ENCODE measurements around the gene DLGAP1. TPM values are rescaled to one million over a fixed set of nuclear protein-coding genes. Genes with fewer than 3 reads are reported as not detected.

The DLGAP1 gene
- total and polyA plus RNA-seq, 2 of the 13 experiments (the other 11 are each of a cell fraction or from before 2014, with no cell fraction given): 0.01 TPM; not detected in 1

DNA sequence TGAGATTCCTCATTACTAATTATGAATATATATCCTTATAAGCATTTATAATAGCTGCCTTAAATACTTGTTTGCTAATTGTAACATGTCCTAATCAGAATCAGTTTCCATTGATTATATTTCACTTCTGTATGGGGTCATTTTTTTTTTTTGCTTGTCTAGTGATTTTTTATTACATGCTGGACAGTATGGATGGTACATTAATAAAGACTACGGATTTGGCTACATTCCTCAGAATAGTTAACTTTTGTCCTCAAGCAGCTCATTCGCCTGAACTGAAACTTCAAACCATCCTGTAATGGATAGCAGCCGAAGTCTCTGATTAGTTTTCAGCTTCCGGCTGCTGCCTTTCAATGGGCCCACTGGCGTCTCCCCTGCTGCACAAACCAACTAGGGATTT, 993.4 kb downstream of the DLGAP1 start:
- peaks cover 19% of the 10 kb centered on the region for H4K20me1 ChIP-seq (ENCODE audit: insufficient read depth, low read length)
- no peak overlapping the region for H3K4me2 ChIP-seq (ENCODE audit: low read depth, low read length)
- WGBS (ENCODE audit: low lambda C conversion rate): 97% methylated on average over 5 of the region's 5 CpGs
- H3K36me3 ChIP-seq (replicated peaks in 1 of 2; ENCODE audit: control insufficient read depth in 1 of 2, insufficient read depth in 2 of 2, low read length in 2 of 2): peaks cover 8 to 30% of the 10 kb centered on the region in 2 experiments; a peak in 4 of 5 replicates
- BruUV-seq (replicated peaks): no TSS peak
- POLR2A ChIA-PET: no interaction called here
- H3K4me1 ChIP-seq (ENCODE audit: insufficient read depth, low read length): peaks cover 32% of the 10 kb centered on the region
- no peaks in the 10 kb centered on the region for H3K9me3 ChIP-seq (ENCODE audit: low read length)
- no peak overlapping the region for H3K27ac ChIP-seq (ENCODE audit: extremely low read length, insufficient read depth, low read length)
- H3K9ac ChIP-seq (ENCODE audit: insufficient read depth, low read depth, low read length): no peak overlapping the region
- H2AFZ ChIP-seq (ENCODE audit: low read length): no peak overlapping the region
- CTCF ChIA-PET (ENCODE audit: low intra/inter-chr PET ratio, low total read pairs): no interaction called here
- no peak overlapping the region for H3K4me3 ChIP-seq (replicated peaks in 1 of 3; ENCODE audit: insufficient read depth in 1 of 3, low read depth in 2 of 3, low read length in 3 of 3)
- H3K27me3 ChIP-seq (ENCODE audit: control insufficient read depth in 1 of 2, insufficient read depth in 2 of 2, low read length in 2 of 2): no peaks in the 10 kb centered on the region
- intact Hi-C loops (cut with micrococcal nuclease; ENCODE audit: unreplicated experiment) (no loop called here), in situ Hi-C loops (cut with HindIII; ENCODE audit: extremely low pct_ligation_motif_present, low pct_unique_long_range_greater_than_20kb) (loop anchor here (25.0 kb wide), 1 partner anchor 399 kb away; no protein-coding TSS in a partner anchor)
- H3K79me2 ChIP-seq (ENCODE audit: insufficient read depth, low read length): peaks cover 13% of the 10 kb centered on the region
- ATAC-seq: no peak
- DNase-seq (ENCODE audit: low spot score): no peak
- FAIRE-seq: no peak
- TF ChIP-seq HMG20A (CRISPR knock-in tag; IDR thresholded peaks at IDR 0.05; ENCODE audit: borderline replicate concordance): no peak
- TF ChIP-seq STAG1 (CRISPR knock-in tag; IDR thresholded peaks at IDR 0.05): no peak
- TF ChIP-seq, protein P1, sequence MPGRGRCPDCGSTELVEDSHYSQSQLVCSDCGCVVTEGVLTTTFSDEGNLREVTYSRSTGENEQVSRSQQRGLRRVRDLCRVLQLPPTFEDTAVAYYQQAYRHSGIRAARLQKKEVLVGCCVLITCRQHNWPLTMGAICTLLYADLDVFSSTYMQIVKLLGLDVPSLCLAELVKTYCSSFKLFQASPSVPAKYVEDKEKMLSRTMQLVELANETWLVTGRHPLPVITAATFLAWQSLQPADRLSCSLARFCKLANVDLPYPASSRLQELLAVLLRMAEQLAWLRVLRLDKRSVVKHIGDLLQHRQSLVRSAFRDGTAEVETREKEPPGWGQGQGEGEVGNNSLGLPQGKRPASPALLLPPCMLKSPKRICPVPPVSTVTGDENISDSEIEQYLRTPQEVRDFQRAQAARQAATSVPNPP (CRISPR knock-in tag; IDR thresholded peaks at IDR 0.05): no peak
- no peak for TF ChIP-seq HMG20B (CRISPR knock-in tag; conservative IDR thresholded peaks at IDR 0.05)
- TF ChIP-seq MED1 (CRISPR knock-in tag; IDR thresholded peaks at IDR 0.05): no peak
- no peak for TF ChIP-seq NCOA1 (CRISPR knock-in tag; IDR thresholded peaks at IDR 0.05)
- TF ChIP-seq RBAK (CRISPR knock-in tag; IDR thresholded peaks at IDR 0.05): no peak
- TF ChIP-seq, protein P2, sequence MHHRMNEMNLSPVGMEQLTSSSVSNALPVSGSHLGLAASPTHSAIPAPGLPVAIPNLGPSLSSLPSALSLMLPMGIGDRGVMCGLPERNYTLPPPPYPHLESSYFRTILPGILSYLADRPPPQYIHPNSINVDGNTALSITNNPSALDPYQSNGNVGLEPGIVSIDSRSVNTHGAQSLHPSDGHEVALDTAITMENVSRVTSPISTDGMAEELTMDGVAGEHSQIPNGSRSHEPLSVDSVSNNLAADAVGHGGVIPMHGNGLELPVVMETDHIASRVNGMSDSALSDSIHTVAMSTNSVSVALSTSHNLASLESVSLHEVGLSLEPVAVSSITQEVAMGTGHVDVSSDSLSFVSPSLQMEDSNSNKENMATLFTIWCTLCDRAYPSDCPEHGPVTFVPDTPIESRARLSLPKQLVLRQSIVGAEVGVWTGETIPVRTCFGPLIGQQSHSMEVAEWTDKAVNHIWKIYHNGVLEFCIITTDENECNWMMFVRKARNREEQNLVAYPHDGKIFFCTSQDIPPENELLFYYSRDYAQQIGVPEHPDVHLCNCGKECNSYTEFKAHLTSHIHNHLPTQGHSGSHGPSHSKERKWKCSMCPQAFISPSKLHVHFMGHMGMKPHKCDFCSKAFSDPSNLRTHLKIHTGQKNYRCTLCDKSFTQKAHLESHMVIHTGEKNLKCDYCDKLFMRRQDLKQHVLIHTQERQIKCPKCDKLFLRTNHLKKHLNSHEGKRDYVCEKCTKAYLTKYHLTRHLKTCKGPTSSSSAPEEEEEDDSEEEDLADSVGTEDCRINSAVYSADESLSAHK (CRISPR knock-in tag; IDR thresholded peaks at IDR 0.05; ENCODE audit: borderline replicate concordance): no peak
- TF ChIP-seq HNRNPK (IDR thresholded peaks at IDR 0.05; ENCODE audit: low read depth, low read length, poor library complexity, severe bottlenecking): no peak
- no peak for TF ChIP-seq ZNF780A (CRISPR knock-in tag; IDR thresholded peaks at IDR 0.05)
- TF ChIP-seq MIER2 (CRISPR knock-in tag; IDR thresholded peaks at IDR 0.05): no peak
- no peak for TF ChIP-seq TBX2 (CRISPR knock-in tag; IDR thresholded peaks at IDR 0.05; ENCODE audit: borderline replicate concordance)
- TF ChIP-seq, protein P3, sequence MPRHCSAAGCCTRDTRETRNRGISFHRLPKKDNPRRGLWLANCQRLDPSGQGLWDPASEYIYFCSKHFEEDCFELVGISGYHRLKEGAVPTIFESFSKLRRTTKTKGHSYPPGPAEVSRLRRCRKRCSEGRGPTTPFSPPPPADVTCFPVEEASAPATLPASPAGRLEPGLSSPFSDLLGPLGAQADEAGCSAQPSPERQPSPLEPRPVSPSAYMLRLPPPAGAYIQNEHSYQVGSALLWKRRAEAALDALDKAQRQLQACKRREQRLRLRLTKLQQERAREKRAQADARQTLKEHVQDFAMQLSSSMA (CRISPR knock-in tag; IDR thresholded peaks at IDR 0.05): no peak
- TF ChIP-seq, protein P4, sequence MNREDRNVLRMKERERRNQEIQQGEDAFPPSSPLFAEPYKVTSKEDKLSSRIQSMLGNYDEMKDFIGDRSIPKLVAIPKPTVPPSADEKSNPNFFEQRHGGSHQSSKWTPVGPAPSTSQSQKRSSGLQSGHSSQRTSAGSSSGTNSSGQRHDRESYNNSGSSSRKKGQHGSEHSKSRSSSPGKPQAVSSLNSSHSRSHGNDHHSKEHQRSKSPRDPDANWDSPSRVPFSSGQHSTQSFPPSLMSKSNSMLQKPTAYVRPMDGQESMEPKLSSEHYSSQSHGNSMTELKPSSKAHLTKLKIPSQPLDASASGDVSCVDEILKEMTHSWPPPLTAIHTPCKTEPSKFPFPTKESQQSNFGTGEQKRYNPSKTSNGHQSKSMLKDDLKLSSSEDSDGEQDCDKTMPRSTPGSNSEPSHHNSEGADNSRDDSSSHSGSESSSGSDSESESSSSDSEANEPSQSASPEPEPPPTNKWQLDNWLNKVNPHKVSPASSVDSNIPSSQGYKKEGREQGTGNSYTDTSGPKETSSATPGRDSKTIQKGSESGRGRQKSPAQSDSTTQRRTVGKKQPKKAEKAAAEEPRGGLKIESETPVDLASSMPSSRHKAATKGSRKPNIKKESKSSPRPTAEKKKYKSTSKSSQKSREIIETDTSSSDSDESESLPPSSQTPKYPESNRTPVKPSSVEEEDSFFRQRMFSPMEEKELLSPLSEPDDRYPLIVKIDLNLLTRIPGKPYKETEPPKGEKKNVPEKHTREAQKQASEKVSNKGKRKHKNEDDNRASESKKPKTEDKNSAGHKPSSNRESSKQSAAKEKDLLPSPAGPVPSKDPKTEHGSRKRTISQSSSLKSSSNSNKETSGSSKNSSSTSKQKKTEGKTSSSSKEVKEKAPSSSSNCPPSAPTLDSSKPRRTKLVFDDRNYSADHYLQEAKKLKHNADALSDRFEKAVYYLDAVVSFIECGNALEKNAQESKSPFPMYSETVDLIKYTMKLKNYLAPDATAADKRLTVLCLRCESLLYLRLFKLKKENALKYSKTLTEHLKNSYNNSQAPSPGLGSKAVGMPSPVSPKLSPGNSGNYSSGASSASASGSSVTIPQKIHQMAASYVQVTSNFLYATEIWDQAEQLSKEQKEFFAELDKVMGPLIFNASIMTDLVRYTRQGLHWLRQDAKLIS (CRISPR knock-in tag; IDR thresholded peaks at IDR 0.05): no peak
- TF ChIP-seq, protein P5, sequence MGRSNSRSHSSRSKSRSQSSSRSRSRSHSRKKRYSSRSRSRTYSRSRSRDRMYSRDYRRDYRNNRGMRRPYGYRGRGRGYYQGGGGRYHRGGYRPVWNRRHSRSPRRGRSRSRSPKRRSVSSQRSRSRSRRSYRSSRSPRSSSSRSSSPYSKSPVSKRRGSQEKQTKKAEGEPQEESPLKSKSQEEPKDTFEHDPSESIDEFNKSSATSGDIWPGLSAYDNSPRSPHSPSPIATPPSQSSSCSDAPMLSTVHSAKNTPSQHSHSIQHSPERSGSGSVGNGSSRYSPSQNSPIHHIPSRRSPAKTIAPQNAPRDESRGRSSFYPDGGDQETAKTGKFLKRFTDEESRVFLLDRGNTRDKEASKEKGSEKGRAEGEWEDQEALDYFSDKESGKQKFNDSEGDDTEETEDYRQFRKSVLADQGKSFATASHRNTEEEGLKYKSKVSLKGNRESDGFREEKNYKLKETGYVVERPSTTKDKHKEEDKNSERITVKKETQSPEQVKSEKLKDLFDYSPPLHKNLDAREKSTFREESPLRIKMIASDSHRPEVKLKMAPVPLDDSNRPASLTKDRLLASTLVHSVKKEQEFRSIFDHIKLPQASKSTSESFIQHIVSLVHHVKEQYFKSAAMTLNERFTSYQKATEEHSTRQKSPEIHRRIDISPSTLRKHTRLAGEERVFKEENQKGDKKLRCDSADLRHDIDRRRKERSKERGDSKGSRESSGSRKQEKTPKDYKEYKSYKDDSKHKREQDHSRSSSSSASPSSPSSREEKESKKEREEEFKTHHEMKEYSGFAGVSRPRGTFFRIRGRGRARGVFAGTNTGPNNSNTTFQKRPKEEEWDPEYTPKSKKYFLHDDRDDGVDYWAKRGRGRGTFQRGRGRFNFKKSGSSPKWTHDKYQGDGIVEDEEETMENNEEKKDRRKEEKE (IDR thresholded peaks at IDR 0.05): no peak

Measured in HepG2 (cell line).